T-cell (primary cell): ENCODE measurements around the gene C19orf33. TPM values are rescaled to one million over a fixed set of nuclear protein-coding genes. Genes with fewer than 3 reads are reported as not detected.

Experiments
- total RNA-seq, 35 experiments: library from RNA in 6 of 35; stranded (reverse) in 6 of 35; fragments of 120-200 nt in 1 of 35; gene quantifications; one replicate each; pipeline versions ENCODE4 v1.2.1 to v1.2.4 and lab custom pipeline; 2013 to 2026

The C19orf33 gene
- total RNA-seq, 5 donors from 2014 or later (not counting 1 experiment from before 2014, with no cell fraction given) = 0.56 to 1.4 (median 1.3) TPM; not detected in 2

Other genes starting within 250 kb of the C19orf33 start
- not detected for gene DPF1, start 80.0 kb upstream of the C19orf33 start, total RNA-seq
- gene PPP1R14A, start 47.9 kb upstream of the C19orf33 start, total RNA-seq = 1 to 10 TPM in 2 of 5 donors, under 1 TPM in 1, not detected in 2; 0.82 to 2.8 (median 1.6) TPM
- gene SPINT2, start 39.7 kb upstream of the C19orf33 start, total RNA-seq = 10 to 100 TPM; 30.3 to 48.5 (median 37.9) TPM
- 10 to 100 TPM; 28.1 to 39.1 (median 34.1) TPM for gene YIF1B, start 11.7 kb downstream of the C19orf33 start, total RNA-seq
- 10 to 100 TPM in 3 of 5 donors, 1 to 10 TPM in 2; 4.8 to 12.9 (median 12.6) TPM for gene KCNK6, start 15.6 kb downstream of the C19orf33 start, total RNA-seq
- gene CATSPERG, start 31.6 kb downstream of the C19orf33 start, total RNA-seq = 10 to 100 TPM; 11.1 to 27.2 (median 21.2) TPM
- gene PSMD8, start 70.3 kb downstream of the C19orf33 start, total RNA-seq = 10 to 100 TPM; 76.4 to 95.2 (median 85.8) TPM
- gene GGN, start 83.8 kb downstream of the C19orf33 start, total RNA-seq = under 1 TPM in 4 of 5 donors, not detected in 1; 0.18 to 0.60 (median 0.31) TPM
- gene SPRED3, start 84.4 kb downstream of the C19orf33 start, total RNA-seq = 1 to 10 TPM in 4 of 5 donors, under 1 TPM in 1; 0.93 to 2.9 (median 2.1) TPM
- gene FAM98C, start 98.8 kb downstream of the C19orf33 start, total RNA-seq = 10 to 100 TPM; 31.9 to 62.1 (median 57.4) TPM
- under 1 TPM; 0.09 to 0.70 (median 0.26) TPM for gene RASGRP4, start 122.0 kb downstream of the C19orf33 start, total RNA-seq
- 1 to 10 TPM; 1.1 to 3.8 (median 2.9) TPM for gene RYR1, start 129.4 kb downstream of the C19orf33 start, total RNA-seq